HG02943 (cell line): ENCODE results near the gene CLEC12A.
"Not testable (repeated sequence)": the region's sequence is repeated elsewhere in the genome, so short reads cannot be mapped to it uniquely, and the experiment has no call there.

Experiments
- ATAC-seq: cut with Tn5 transposase; IDR thresholded peaks from one replicate; pipeline ENCODE4 v1.9.1; 2021; ENCODE audit warnings: mild to moderate bottlenecking, low read depth, moderate library complexity; ENCODE audit not compliant: unreplicated experiment

CLEC12A gene

DNA sequence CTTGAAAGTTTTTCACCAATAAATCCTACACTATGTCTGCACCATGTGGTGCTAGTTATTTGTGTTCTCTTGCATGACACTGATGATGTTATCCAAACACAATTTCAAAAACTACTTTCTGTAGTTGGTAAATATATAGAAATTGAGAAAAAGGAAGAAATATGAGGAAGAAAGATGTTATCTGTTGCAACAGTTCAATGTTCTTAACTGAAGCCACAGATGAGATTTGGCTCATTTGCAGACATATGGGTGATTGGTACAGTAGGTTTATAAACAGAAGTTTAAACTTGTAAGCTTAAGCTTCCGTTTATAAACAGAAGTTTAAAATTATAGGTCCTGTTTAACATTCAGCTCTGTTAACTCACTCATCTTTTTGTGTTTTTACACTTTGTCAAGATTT, at the start of gene CLEC12A:
Gene CLEC12A (plus strand): TSS at position 229 of the 400 bp plus-strand sequence. CDS start 188 bp downstream, outside the sequence.
- no peak for ATAC-seq

DNA sequence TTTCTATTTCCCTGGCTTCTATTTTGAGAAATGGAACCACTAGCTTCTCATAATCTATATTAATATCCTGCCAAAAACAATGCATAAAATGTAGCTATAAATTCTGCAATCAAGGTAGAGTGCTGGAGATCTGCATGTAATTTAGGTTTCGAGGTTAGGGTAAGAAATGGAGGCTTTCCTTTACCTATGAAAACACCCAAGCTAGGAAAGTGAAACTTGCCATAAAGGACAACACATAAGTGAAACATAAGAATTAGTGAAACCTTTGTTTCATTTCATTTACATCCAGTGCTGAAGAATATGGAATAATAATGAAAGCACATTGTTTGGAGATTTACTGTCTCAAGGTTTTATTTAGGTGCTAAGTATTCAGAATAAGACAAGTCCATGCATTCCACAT, 48.8 kb upstream of the CLEC12A start:
- ATAC-seq, result no peak

DNA sequence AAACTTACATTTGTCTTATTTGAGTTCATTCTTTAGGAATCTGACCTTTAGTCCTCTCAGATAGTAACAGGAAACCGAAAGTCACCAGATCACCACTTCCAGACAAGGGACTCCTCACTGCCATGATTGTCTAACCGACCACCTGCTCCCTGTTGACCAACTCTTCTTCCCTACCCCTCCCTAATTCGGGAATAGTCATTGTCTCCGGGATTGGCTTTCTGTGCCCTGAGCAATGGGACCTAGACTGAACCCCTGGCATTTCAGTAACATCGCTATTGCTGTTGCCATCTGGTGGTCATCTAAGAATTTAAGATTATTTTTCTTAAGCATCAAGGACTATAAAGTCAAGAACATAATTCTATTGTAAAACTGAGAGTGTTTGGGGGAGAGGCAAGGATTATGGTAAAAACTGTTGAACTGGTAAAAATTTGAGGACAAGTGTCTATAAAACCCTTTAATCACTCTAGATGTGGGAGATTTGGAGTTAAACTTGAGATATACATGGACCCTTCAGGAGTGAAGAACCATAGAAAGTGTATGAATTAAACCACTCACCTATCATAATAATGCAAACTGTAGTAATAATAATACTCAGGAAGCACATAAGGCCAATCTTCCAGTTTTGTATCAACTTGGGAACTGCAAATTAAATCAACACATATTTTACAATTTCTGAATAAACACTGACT, 45.4 kb upstream of the CLEC12A start:
- no peak for ATAC-seq

DNA sequence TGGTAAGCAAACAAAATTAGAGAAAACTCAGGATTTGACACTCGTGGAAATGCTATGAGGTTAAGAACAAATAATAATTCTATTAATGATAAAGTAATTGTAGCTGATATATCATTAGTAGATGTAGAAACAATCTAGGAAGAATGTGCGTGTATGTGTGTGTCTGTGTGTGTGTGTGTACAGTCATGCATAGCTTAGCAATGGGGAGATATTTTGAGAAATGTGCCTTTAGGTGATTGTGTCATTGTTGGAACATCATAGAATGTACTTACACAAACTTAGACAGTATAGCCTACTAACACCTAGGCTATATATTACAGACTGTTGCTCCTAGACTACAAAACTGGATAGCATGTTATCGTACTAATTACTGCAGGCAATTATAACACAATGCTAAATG, 44.3 kb upstream of the CLEC12A start:
- no peak for ATAC-seq

DNA sequence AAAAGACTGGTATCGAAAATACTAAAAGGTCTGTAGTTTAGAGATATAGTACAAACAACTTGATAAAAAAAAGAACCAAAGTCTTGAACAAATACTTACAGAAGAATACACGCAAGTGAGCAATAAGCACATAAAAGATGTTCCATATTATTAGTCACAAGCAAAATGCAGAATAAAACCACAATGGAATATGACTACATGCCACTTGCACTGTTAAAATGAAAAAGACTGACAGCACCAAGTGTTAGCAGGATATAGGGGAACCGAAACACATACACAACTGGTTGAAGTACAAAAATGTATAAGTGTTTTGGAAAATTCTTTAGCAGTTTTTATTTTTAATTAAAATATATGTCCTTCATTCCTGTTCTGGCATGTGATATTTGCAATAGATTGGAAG, 42.6 kb upstream of the CLEC12A start:
- no peak for ATAC-seq

DNA sequence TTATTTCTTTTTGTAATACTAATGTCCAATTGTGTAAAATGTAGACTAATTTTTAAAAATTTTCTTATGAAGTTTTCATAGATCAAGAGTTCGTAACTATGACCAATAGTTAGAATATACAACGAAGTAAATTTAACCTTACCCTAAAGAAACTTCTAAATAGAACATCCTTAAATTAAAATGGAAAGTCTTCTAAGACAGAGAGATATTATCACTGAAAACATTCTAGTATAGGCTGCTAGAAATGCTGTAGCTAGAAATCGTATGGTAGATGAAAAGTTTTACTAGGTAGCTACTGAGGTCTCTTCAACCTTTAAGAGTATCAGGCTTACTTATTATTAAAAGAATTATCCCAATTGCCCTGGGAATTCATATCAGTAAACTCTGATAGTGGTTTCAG, 40.0 kb upstream of the CLEC12A start:
- no peak for ATAC-seq

DNA sequence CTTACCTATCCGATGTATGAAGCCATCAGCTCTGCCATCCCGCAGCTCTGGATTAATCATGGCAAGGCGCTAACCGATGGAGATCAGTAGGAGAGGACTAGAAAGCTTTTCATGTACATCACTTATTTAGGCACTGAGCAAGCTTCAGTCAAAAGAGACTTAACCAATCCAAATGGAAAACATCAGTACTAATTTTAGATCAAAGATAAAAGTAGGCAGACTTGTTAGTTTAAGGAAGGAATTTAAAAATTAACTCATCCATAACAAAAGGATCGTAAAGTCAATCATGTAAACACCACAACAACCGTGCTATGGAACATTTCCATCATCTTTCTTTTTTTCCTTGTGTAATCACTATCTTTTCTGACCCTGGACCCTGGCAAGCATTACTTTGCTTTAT, 38.9 kb upstream of the CLEC12A start, which contains the start of gene CLEC2A:
Gene CLEC2A (minus strand): TSS at position 101 of the 400 bp plus-strand sequence. CDS start 41 bp downstream, at position 60.
- ATAC-seq, result no peak

DNA sequence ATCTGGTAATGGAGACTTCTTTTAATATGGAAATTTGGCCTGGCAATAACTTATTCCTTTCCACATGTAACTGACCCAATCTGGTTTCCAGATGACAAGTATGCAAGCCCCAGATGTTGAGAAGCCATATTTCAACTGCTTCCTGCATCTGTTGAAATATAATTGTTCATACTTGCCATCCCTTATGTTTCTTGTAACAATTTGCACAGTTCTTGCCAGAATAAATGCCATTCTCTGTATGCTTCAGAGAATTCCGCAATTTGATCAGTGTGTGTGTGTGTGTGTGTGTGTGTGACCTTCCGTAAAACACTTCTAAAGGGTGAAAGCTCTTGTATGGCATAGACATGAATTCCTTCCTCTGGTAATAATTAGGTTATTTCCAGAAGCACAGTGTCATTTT, 37.3 kb upstream of the CLEC12A start:
- no peak for ATAC-seq

DNA sequence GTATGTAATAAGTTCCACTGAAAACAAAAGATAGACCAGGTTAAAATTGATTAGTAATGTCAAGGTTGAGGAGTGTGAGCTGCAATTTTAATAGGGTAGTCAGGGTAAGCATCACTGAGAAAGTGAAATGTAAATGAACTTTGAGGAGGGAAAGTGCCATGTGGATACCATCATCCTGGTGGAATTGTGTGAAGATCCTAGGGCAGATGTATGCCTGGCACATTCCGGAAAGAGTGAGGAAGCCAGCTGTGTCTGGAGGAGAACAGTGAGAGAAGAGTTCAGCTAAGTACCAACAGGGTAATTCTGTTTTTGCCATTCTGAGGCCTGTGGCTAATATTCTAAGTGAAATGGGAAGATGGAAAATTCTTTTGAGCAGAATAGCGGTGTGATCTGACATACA, 36.2 kb upstream of the CLEC12A start:
- no peak for ATAC-seq

DNA sequence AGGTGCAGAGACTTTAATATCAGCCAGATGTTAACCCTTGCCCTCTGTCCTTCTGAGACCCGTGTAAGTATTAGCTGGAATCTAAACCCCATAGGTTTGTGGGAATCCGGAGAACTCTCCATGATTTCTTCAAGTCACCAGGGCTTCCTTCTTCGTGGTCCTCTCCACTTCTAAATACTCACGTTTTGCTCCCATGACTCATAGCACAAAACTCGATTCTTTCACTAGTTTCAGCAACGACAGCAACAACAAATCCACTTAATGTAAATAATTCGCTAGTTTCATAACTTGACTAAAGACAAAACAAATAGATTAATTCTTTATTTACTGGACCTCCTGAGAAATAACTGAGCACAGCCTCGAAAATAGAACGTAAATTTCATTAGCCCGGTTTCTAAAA, 34.6 kb upstream of the CLEC12A start:
- ATAC-seq, result no peak

DNA sequence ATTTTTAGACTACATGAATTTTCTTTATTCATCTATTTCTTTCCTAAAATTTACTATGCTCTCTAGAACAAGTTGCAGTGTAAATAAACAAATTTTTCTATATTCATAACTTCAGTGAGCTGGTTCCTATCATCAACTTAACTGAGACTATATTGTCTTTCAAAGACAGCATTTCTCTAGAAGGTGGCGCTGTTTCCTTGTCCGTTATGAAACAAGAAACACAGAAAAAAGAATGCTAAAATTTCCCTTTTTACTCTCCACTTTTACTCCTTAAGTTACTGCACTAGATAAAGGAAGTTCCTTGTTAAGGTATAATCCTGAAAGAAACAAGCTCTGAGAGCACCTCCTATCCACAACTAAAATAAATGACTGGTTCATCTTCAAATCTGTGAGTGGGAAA, 30.8 kb upstream of the CLEC12A start:
- no peak for ATAC-seq

DNA sequence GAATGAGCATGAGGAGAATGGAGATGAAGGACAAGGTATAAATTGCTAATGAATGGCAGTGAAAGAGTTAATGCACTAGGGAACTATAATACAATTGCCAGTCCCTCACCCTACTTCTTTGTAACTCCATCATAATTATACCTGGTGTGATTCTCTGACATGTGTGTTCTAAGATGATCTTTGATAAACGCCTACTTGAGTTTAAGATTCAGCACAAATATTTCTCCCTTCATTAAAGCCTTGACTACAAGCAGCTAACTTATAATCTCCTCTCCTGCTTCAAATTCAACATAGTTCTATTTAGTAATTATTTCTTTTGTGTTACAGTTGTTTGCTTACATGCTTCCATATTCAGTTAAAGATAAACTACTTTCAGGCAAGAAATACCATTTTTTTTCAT, 29.4 kb upstream of the CLEC12A start:
- ATAC-seq, result no peak

DNA sequence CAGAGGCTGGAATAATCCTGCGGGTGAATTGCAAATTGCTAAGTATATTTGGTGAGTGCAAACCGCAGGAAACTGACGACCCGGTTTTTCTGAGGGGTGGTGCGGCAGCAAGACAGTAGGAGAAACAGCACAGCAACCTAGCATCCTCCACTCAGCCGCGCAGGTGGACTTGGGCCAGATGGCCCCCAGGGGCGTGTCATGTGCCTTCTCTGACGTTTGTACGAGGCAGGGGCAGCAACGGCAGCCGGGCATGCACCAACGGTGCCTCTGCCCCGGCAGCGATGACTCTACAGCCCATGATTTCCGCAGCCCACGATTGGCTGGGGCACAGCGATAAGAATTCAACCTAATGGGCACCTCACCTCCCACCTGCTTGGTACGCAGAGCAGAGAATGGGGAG, 28.0 kb upstream of the CLEC12A start:
- no peak for ATAC-seq

DNA sequence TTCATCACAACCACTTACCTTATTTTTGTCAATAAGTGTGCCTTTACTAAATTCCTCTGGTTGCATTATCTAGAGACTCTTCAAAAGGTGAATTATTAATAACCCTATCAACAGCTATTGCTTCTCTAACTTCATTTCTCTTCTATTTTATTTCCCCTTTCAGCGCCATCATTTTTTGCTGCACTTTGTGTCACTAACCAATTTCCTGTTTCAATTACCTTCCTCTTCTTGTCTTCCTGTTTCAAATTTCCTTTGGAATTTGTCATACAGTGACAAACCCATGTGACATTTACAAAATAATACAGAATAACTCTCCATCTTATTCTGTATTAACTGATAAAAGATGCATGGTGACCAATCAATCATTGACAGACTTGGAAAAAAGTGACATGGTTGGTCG, 26.8 kb upstream of the CLEC12A start:
- no peak for ATAC-seq

DNA sequence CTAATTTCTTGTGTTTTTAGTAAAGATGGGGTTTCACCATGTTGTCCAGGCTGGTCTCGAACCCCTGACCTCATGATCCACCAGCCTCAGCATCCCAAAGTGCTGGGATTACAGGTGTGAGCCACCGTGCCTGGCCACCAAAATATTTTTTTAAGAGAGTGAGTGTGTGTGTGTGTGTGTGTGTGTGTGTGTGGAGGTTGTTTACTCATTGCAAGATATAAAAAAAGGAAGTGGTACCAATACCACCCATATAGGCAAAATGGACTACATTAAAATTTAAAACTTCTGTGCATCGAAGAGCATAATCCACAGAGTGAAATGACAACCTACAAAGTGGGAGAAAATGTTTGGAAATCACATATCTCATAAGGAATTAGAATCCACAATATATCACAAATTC, 23.5 kb upstream of the CLEC12A start:
- no peak for ATAC-seq

DNA sequence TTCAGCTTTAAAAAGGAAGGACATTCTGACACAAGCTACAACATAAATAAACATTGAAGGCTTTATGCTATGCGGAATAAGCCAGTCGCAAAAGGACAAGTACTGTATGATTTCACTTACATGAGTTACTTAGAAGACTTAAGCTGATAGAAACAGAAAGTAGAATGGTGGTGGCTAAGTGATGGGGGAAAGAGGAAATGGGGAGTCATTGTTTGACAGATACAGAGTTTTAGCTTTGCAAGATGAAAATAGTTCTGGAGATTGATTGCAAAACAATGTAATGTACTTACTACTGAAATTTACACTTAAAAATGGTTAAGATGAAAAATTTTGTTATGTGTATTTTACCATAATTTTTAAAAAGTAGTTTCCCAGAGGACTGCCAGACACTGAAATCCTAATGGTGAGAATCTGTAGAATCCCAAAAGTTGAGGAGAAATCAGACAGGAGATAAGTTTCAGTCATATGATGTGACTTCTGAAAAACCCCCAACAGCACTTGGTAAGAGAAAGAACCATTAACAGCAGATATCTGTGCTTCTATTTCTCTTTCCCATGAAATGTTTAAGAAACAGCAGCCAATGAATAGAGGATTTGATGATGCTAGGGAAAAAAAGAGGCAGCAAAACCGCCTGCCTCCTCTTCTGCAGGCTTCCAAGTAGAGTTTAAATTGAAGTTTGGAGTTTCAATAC, 22.5 kb upstream of the CLEC12A start:
- peak; percentile 96 for ATAC-seq

DNA sequence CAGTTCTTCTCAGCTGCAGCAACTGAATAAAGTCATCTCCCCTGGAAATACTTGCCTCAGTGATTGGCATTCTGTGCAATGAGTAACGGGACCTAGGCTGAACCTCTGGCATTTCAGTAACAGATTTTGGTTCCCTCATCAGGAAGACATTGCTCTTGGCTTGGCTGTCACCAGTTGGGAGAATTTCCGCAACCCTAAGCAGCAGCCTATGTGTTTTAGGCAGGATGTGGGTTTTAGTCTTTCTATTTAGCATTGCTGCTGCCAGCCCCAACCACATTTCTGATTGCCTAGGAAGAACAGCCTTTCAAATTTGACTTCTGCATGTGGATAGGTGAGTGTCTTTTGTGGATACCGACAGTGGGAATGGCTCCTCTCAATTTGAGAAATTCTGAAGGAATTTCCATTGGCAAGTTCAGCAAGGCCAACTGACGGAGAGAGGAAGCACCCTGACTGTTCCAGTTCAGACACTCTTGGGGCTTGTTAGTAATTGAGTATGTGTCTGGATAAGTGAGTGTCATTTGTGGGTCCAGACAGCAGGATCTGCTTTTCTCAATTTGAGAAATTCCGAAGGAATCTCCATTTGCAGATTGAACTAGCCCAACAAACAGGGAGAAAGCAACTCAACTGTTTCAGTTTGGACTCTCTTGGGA, 20.1 kb upstream of the CLEC12A start:
- no peak for ATAC-seq

DNA sequence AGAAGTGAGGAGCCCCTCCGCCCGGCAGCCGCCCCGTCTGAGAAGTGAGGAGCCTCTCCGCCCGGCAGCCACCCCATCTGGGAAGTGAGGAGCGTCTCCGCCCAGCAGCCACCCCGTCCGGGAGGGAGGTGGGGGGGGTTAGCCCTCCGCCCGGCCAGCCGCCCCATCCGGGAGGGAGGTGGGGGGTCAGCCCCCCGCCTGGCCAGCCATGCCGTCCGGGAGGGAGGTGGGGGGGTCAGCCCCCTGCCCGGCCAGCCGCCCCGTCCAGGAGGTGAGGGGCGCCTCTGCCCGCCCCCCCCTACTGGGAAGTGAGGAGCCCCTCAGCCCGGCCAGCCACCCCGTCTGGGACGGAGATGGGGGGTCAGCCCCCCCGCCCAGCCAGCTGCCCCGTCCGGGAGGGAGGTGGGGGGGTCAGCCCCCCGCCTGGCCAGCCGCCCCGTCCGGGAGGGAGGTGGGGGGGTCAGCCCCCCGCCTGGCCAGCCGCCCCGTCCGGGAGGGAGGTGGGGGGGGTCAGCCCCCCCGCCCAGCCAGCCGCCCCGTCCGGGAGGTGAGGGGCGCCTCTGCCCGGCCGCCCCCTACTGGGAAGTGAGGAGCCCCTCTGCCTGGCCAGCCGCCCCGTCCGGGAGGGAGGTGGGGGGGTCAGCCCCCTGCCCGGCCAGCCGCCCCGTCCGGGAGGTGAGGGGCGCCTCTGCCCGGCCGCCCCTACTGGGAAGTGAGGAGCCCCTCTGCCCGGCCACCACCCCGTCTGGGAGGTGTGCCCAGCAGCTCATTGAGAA, 18.1 kb upstream of the CLEC12A start:
- not testable (repeated sequence) for ATAC-seq

DNA sequence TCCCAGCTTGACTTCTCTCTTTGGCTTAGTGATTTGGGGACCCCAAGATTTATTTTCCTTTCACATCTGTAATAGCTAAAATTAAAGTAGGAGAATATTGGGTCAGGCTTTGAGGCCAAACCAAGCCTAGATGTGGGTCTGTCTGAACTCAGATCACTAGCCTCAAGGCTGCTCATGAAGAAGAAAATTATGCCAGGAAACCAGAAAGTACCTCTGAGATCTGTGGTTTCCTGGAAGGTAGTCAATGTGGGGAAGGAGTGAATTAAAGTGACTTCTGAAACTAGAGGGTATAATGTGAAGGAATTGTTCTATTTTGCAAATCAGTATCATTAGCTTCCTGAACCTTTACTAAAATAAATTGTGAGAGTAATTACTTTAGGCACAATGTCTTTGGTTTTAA, 13.4 kb upstream of the CLEC12A start:
- no peak for ATAC-seq

DNA sequence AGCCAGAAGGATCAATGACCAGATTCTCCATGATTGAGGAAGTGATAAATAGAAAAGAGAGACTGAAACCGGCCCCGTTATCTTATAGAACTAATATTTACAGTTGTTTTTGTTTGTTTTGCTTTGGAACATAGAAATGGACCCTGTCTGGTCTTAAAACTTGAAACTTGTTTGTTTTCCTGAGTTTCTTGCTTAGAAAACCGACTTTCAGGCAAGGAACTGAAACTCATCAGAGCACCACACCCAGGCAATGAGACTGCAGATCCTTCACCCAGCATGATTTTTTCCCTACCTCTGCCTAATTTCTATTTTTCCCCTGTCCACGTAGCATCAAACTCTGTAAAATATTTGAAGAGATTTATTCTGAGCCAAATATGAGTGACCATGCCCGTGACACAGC, 10.6 kb upstream of the CLEC12A start:
- no peak for ATAC-seq

DNA sequence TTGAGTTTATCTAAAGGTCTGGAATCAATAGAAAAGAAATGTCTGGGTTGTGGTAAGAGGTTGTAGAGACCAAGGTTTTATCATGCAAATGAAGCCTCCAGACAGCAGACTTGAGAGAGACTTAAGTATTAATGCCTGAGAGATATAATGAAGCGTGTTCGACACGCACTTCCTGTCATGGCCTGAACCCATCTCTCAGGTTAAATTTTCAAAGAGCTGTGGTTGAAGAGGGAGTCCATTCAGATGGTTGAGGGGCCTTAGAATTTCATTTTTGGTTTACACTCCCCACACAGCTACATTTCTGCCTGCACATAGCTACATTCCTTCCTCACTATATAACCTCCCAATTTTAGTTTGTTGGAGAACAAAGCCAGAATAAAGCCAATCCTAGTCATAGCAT, 10.1 kb upstream of the CLEC12A start:
- peak; percentile 89 for ATAC-seq
